Neuronal stem cell (in vitro differentiated cells): ENCODE results near the gene IGFBP4. TPM values are rescaled to one million over a fixed set of nuclear protein-coding genes. Genes with fewer than 3 reads are reported as not detected.
A peak's percentile ranks its signal among the peaks of the same experiment; 100 is the strongest.

ENCODE experiments used
- DNase-seq: peaks from one replicate; pipeline ENCODE4 v3.0.0-alpha.2; 2013; ENCODE audit warnings: low spot score
- H2AFZ ChIP-seq: one replicate; pipeline ENCODE4 v1.6.1; 2013; ENCODE audit warnings: mild to moderate bottlenecking, low read length, inconsistent platforms
- H2AK5ac ChIP-seq: 2 replicates; pipeline ENCODE4 v1.6.1; 2013; ENCODE audit warnings: low read depth, mild to moderate bottlenecking, inconsistent platforms, low read length, moderate library complexity, mixed read lengths
- H2BK120ac ChIP-seq: 2 replicates; pipeline ENCODE4 v1.6.1; 2013; ENCODE audit warnings: low read depth, mild to moderate bottlenecking, inconsistent platforms, low read length, moderate library complexity, mixed read lengths
- H2BK12ac ChIP-seq: one replicate; pipeline ENCODE4 v1.6.1; 2013; ENCODE audit warnings: low read length, inconsistent platforms
- H2BK15ac ChIP-seq: 2 replicates; pipeline ENCODE4 v1.6.1; 2013; ENCODE audit warnings: mild to moderate bottlenecking, low read length, inconsistent platforms, mixed read lengths
- H2BK5ac ChIP-seq: one replicate; pipeline ENCODE4 v1.6.1; 2013; ENCODE audit warnings: inconsistent platforms, mild to moderate bottlenecking, low read length, moderate library complexity
- H3K14ac ChIP-seq: one replicate; pipeline ENCODE4 v1.6.1; 2013; ENCODE audit warnings: low read length, inconsistent platforms
- H3K18ac ChIP-seq: 2 replicates; pipeline ENCODE4 v1.6.1; 2013; ENCODE audit warnings: low read length, inconsistent platforms
- H3K23ac ChIP-seq: 2 replicates; pipeline ENCODE4 v1.6.1; 2013; ENCODE audit warnings: low read depth, mild to moderate bottlenecking, mixed read lengths, low read length, inconsistent platforms; ENCODE audit not compliant: poor library complexity
- H3K27ac ChIP-seq: replicated peaks from 3 replicates; pipeline ENCODE4 v1.5.1; 2013; ENCODE audit warnings: low read length, inconsistent platforms
- H3K27me3 ChIP-seq, 3 experiments: 2 replicates each; pipeline ENCODE4 v1.6.1; 2013; ENCODE audit warnings: low read length in 3 of 3, mild to moderate bottlenecking in 2 of 3, inconsistent platforms in 1 of 3, low read depth in 1 of 3, mixed read lengths in 1 of 3, moderate library complexity in 1 of 3; ENCODE audit not compliant: control insufficient read depth in 3 of 3, insufficient read depth in 3 of 3
- H3K36me3 ChIP-seq, 2 donors: replicated peaks in 1 of 2; 2 replicates each; pipeline ENCODE4 v1.6.1; 2013; ENCODE audit warnings: low read length in 2 of 2; ENCODE audit not compliant: control insufficient read depth in 2 of 2, insufficient read depth in 2 of 2
- H3K4ac ChIP-seq: 2 replicates; pipeline ENCODE4 v1.6.1; 2013; ENCODE audit warnings: inconsistent platforms, mild to moderate bottlenecking, low read length, moderate library complexity
- H3K4me1 ChIP-seq, 2 donors: 1 replicate in 1 of 2; 2 replicates in 1 of 2; pipeline ENCODE4 v1.6.1; 2013; ENCODE audit warnings: low read length in 2 of 2, low read depth in 1 of 2; ENCODE audit not compliant: control insufficient read depth in 2 of 2, insufficient read depth in 1 of 2
- H3K4me2 ChIP-seq: one replicate; pipeline ENCODE4 v1.6.1; 2013; ENCODE audit warnings: mild to moderate bottlenecking, low read length, inconsistent platforms; ENCODE audit not compliant: insufficient read depth, poor library complexity, severe bottlenecking
- H3K4me3 ChIP-seq, 2 donors: 2 replicates each; pipeline ENCODE4 v1.5.1; 2013; ENCODE audit warnings: low read length in 2 of 2, mild to moderate bottlenecking in 2 of 2, inconsistent platforms in 1 of 2, moderate library complexity in 1 of 2
- H3K79me1 ChIP-seq: one replicate; pipeline ENCODE4 v1.6.1; 2013; ENCODE audit warnings: low read depth, mild to moderate bottlenecking, inconsistent platforms, low read length, moderate library complexity
- H3K9ac ChIP-seq: one replicate; pipeline ENCODE4 v1.6.1; 2013; ENCODE audit warnings: mild to moderate bottlenecking, low read depth, low read length, inconsistent platforms; ENCODE audit not compliant: poor library complexity
- H3K9me3 ChIP-seq, 2 donors: replicated peaks in 1 of 2; 2 replicates each; pipeline versions ENCODE3 to v1.6.1; 2013; ENCODE audit warnings: low read length in 2 of 2, mild to moderate bottlenecking in 2 of 2, inconsistent platforms in 1 of 2, low read depth in 1 of 2, mixed read lengths in 1 of 2, moderate library complexity in 1 of 2; ENCODE audit not compliant: control insufficient read depth in 2 of 2, insufficient read depth in 1 of 2
- H4K8ac ChIP-seq: one replicate; pipeline ENCODE4 v1.6.1; 2013; ENCODE audit warnings: low read depth, mild to moderate bottlenecking, inconsistent platforms, low read length, moderate library complexity
- H4K91ac ChIP-seq: one replicate; pipeline ENCODE4 v1.6.1; 2013; ENCODE audit warnings: low read length, low read depth, mild to moderate bottlenecking, inconsistent platforms; ENCODE audit not compliant: poor library complexity
- WGBS, 2 donors: extraction: QIAGEN DNeasy Blood & Tissue Kit; methylation state at CpG; one replicate each; pipeline ENCODE4 v1.1.7; 2013; ENCODE audit warnings: missing lambda C conversion rate in 2 of 2, mixed read lengths in 1 of 2; ENCODE audit not compliant: insufficient read length in 2 of 2, insufficient replicate concordance in 1 of 2; ENCODE audit errors: extremely low coverage in 2 of 2; 5-methylcytosine and 5-hydroxymethylcytosine counted together
- polyA plus RNA-seq, 2 experiments: library from polyadenylated mRNA; stranded (reverse); fragments of 200-250 nt; gene quantifications; one replicate each; pipeline ENCODE4 v1.2.3, GENCODE V29; 2013

Gene IGFBP4
- polyA plus RNA-seq (2013, experiment 1 of 2), result 36.1 TPM
- 34.4 TPM for polyA plus RNA-seq (2013, experiment 2 of 2)

- H2AFZ ChIP-seq, result peak within 1 kb of the TSS; percentile 99
- H2BK12ac ChIP-seq, result no peak within 1 kb of the TSS
- H2BK5ac ChIP-seq, result peak within 1 kb of the TSS; percentile 72
- peak within 1 kb of the TSS; percentile 77 for H3K14ac ChIP-seq
- peak within 1 kb of the TSS; percentile 91 for H3K4me2 ChIP-seq
- H3K4ac ChIP-seq, result peak within 1 kb of the TSS; percentile 58
- peaks cover 0 to 5% (median 0%) of the 10 kb centered on the region in 3 experiments for H3K27me3 ChIP-seq
- peaks cover 13 to 17% of the 10 kb centered on the region in 2 donors for H3K4me1 ChIP-seq
- no peak within 1 kb of the TSS for H4K91ac ChIP-seq
- no peak within 1 kb of the TSS for H4K8ac ChIP-seq
- no CpG with 5 or more reads among the region's 98 CpGs for WGBS, 2 donors
- H3K27ac ChIP-seq, result peak within 1 kb of the TSS; percentile 44
- H3K23ac ChIP-seq, result peak within 1 kb of the TSS; percentile 89
- peak within 1 kb of the TSS; percentile 71 to 88 for H3K4me3 ChIP-seq
- peak within 1 kb of the TSS; percentile 99 for H3K18ac ChIP-seq
- H3K9ac ChIP-seq, result peak within 1 kb of the TSS; percentile 96
- H2BK15ac ChIP-seq, result peak within 1 kb of the TSS; percentile 99
- H2AK5ac ChIP-seq, result peak within 1 kb of the TSS; percentile 65
- no peaks in the 10 kb centered on the region for H3K9me3 ChIP-seq
- peak; percentile 72 for DNase-seq
- H3K36me3 ChIP-seq, result no peaks in the 10 kb centered on the region
- H2BK120ac ChIP-seq, result peak within 1 kb of the TSS; percentile 82
- peaks cover 4% of the 10 kb centered on the region for H3K79me1 ChIP-seq
These were observed at the start of gene IGFBP4 for GRCh38 chr17:40443196-40443987. Gene IGFBP4 (plus strand): TSS chr17:40443450. CDS start chr17:40443736, 286 bp downstream.

GRCh38 chr17:40399185-40399584, 44.1 kb upstream of the IGFBP4 start:
- no peak for DNase-seq
- Histone ChIP-seq H3K4me1 (no peaks in the 10 kb centered on the region), H3K27ac (no peak overlapping the region), H2BK5ac (no peak overlapping the region), H3K18ac (no peak overlapping the region), H2BK12ac (no peak overlapping the region), H3K14ac (no peak overlapping the region), H2AK5ac (no peak overlapping the region), H2BK15ac (no peak overlapping the region), H3K9me3 (no peaks in the 10 kb centered on the region), H3K4me3 (no peak overlapping the region), H3K9ac (no peak overlapping the region), H3K4me2 (no peak overlapping the region), H3K4ac (no peak overlapping the region), H3K36me3 (peaks cover 39 to 100% of the 10 kb centered on the region in 2 donors), H2BK120ac (no peak overlapping the region), H3K27me3 (no peaks in the 10 kb centered on the region), H4K8ac (no peak overlapping the region), H3K79me1 (no peaks in the 10 kb centered on the region), H3K23ac (no peak overlapping the region), H4K91ac (no peak overlapping the region), H2AFZ (no peak overlapping the region)
- WGBS, 2 donors, result no CpG with 5 or more reads among the region's 4 CpGs

- Histone ChIP-seq H3K27me3 (no peaks in the 10 kb centered on the region), H3K14ac (no peak overlapping the region), H4K8ac (no peak overlapping the region), H3K18ac (no peak overlapping the region), H3K36me3 (peaks cover 36 to 99% of the 10 kb centered on the region in 2 donors), H3K27ac (no peak overlapping the region), H3K9ac (no peak overlapping the region), H2BK120ac (no peak overlapping the region), H3K79me1 (no peaks in the 10 kb centered on the region), H3K23ac (no peak overlapping the region), H3K4me1 (no peaks in the 10 kb centered on the region), H4K91ac (no peak overlapping the region), H3K4me2 (no peak overlapping the region), H3K4me3 (no peak overlapping the region), H2AFZ (no peak overlapping the region), H3K4ac (no peak overlapping the region), H2BK15ac (no peak overlapping the region), H2BK12ac (no peak overlapping the region), H2BK5ac (no peak overlapping the region), H2AK5ac (no peak overlapping the region), H3K9me3 (no peaks in the 10 kb centered on the region)
- DNase-seq, result no peak
- no CpG with 5 or more reads among the region's 1 CpG for WGBS, 2 donors
These were observed 40.6 kb upstream of the IGFBP4 start for GRCh38 chr17:40402668-40403067.

DNA sequence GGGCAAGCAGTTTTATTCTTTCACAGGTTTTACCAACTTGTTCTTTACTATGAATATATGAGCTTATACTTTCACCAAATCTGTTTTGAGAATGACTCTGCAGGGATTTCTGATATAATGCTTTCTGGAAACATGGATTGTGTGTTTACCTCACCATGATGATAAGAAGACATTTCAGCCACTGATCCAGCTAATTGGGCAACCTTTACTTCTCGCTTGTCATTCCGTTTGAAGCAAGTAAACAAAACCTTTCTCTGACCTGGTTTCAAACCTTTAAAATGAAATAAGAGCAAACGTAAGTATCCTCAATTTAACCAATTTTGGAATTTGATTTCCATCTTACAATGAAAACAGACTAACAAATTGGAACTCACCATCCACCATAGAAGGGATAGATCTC, 39.2 kb upstream of the IGFBP4 start:
- DNase-seq, result no peak
- H3K27ac ChIP-seq, result no peak overlapping the region
- H3K27me3 ChIP-seq, result no peaks in the 10 kb centered on the region
- H2BK5ac ChIP-seq, result no peak overlapping the region
- H3K23ac ChIP-seq, result no peak overlapping the region
- no peak overlapping the region for H3K9ac ChIP-seq
- H3K18ac ChIP-seq, result no peak overlapping the region
- no peak overlapping the region for H3K4me3 ChIP-seq
- no peak overlapping the region for H3K14ac ChIP-seq
- H4K8ac ChIP-seq, result no peak overlapping the region
- H3K4ac ChIP-seq, result no peak overlapping the region
- no peak overlapping the region for H2BK15ac ChIP-seq
- H3K79me1 ChIP-seq, result no peaks in the 10 kb centered on the region
- H3K36me3 ChIP-seq, result peaks cover 38 to 99% of the 10 kb centered on the region in 2 donors
- no peaks in the 10 kb centered on the region for H3K9me3 ChIP-seq
- H2BK120ac ChIP-seq, result no peak overlapping the region
- H2BK12ac ChIP-seq, result no peak overlapping the region
- WGBS, 2 donors, result no CpG with 5 or more reads among the region's 3 CpGs
- no peak overlapping the region for H2AFZ ChIP-seq
- H2AK5ac ChIP-seq, result no peak overlapping the region
- no peak overlapping the region for H3K4me2 ChIP-seq
- H4K91ac ChIP-seq, result no peak overlapping the region
- H3K4me1 ChIP-seq, result no peaks in the 10 kb centered on the region
